Eye (tissue), 1 donor: Measurements from ENCODE around the gene HMBS.

ENCODE experiments used
- DNase-seq: peaks from one replicate; pipeline ENCODE4 v3.0.0-alpha.2; 2015

HMBS gene

GRCh38 chr11:119077839-119078238 is 6.8 kb upstream of the HMBS start:
- DNase-seq: no peak

- no peak for DNase-seq
These were observed 5.8 kb upstream of the HMBS start for GRCh38 chr11:119078675-119079420.

- no peak for DNase-seq
These were observed 2.9 kb upstream of the HMBS start for GRCh38 chr11:119081682-119082260.

- DNase-seq: no peak
These were observed 761 bp downstream of the HMBS start for GRCh38 chr11:119085437-119085847.

DNA sequence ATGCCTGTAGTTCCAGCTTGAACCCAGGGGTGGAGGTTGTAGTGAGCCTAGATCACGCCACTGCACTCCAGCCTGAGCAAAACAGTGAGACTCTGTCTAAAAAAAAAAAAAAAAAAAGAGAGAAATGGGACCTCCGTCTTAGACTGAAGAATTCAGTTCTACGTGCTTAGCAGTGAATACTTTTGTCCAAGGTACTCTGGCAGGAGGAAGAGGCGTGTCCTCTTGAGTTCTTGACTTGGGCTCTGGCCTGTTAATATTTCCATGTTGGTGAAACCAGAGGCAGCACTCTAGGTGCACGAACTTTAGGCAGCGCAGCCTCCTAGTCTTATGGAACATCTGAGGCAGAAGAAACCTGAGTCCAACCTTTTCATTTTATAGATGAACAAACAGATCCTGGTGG is 2.4 kb downstream of the HMBS start:
- DNase-seq: no peak

GRCh38 chr11:119087747-119088241 is 3.1 kb downstream of the HMBS start:
- no peak for DNase-seq

DNA sequence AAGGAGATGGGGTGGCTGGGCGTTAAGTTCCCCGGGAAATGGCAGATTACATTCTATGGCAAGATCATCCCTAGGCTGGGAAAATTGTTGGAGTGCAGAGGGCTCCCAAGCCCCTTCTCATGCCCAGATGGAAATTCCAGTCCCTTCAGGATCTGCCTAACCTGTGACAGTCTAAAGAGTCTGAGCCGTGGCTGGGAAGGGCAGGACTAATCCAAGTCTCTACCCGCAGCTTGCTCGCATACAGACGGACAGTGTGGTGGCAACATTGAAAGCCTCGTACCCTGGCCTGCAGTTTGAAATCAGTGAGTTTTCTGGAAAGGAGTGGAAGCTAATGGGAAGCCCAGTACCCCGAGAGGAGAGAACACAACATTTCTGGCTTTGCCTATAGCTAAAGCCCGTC is 3.7 kb downstream of the HMBS start:
- DNase-seq: no peak

DNA sequence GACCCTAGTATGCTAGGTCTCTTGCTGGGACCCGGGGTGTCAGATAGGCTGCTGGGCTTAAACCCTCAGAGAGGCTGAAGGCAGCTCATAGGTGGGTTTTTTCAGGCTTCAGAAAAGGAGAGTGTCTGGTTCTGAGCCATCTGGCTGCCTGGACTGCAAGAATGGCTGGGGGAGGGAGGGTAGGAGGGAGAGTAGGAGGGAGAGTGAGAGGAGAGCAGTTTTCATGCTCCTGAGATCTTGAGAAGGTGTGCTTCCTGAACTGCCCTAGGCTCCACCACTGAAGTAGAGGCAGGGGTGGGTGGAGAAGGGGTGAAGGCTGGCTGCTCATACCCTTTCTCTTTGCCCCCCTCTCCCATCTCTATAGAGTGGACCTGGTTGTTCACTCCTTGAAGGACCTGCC is 4.6 kb downstream of the HMBS start:
- DNase-seq: no peak

GRCh38 chr11:119091178-119091577 is 6.5 kb downstream of the HMBS start:
- DNase-seq: no peak

- DNase-seq: no peak
These were observed 7.5 kb downstream of the HMBS start for GRCh38 chr11:119091966-119092879.

DNA sequence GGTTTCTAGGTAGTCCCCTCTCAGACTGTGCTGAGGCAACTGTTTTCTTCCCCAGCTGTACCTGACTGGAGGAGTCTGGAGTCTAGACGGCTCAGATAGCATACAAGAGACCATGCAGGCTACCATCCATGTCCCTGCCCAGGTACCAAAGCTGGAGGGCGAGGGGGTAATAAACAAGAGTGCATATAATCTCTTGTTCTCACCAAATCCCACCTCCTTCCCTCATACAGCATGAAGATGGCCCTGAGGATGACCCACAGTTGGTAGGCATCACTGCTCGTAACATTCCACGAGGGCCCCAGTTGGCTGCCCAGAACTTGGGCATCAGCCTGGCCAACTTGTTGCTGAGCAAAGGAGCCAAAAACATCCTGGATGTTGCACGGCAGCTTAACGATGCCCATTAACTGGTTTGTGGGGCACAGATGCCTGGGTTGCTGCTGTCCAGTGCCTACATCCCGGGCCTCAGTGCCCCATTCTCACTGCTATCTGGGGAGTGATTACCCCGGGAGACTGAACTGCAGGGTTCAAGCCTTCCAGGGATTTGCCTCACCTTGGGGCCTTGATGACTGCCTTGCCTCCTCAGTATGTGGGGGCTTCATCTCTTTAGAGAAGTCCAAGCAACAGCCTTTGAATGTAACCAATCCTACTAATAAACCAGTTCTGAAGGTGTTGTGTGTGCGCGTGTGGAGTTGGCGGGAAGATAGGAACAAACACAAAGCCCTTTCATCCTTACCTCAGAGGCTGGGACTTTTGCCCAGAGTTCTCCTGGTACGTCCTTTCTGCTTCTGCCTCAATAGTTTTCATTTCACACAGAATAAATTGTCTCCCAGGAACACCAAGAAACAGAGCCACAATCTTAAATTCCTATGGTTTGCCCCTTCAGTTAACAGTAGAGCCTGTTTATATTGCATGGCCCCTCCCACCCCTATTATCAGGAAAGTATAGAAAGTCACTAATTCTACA is 8.5 kb downstream of the HMBS start:
- peak; percentile 41 for DNase-seq

GRCh38 chr11:119093942-119094815 is 9.5 kb downstream of the HMBS start:
- DNase-seq: peak; percentile 72

- peak; percentile 90 for DNase-seq
These were observed 10.1 kb downstream of the HMBS start for GRCh38 chr11:119094816-119095065.

- DNase-seq: peak; percentile 100
These were observed 10.6 kb downstream of the HMBS start for GRCh38 chr11:119095066-119095880.

- no peak for DNase-seq
These were observed 15.0 kb downstream of the HMBS start for GRCh38 chr11:119099711-119100110.

- peak; percentile 36 for DNase-seq
These were observed 15.7 kb downstream of the HMBS start for GRCh38 chr11:119100246-119100970.

DNA sequence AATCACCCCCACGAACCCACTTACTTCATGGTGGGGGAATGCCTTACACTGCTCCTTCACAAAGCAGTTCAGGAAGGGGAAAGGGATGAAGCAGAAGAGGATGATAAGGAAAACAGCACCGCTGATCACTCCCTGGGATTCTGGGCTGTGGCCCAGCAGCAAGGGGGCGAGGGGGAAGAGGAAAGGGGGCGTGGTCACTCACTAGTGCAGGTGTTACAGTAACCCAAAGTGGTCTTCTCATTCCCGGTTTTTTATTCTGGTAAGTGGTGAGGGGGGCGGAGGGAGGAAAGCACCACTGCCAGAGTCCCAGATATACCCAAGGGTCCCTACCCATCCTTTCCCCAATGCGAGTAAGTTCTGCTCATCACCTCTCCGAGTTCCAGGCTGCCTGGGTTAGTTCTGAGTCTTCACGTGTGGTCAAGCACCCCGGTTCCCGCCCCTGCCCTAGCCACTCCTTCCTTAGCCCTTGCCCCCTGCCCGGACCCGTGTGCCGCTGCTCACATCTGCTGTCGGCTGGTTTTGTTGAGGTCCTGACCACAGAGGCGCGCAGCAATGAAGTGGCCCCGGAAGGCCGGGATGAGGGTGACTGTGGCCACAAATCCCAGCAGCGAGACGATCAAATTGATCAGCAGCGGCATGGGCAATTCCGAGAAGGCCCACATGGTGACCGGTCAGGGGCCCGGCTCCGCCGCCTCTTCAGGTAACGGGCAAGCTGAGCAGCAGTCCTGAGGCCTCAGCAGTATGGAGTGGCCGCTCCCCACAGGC is 16.5 kb downstream of the HMBS start:
- no peak for DNase-seq

GRCh38 chr11:119101759-119102423 is 17.2 kb downstream of the HMBS start, which contains the start of gene DPAGT1:
TSS of gene DPAGT1 (minus strand) at chr11:119101853. CDS start at chr11:119101655, 198 bp downstream.
- peak; percentile 98 for DNase-seq
